Stimulated activated CD8-positive, alpha-beta memory T cell treated with anti-CD3 and anti-CD28 coated beads, Interleukin-7, amount 100 ng/mL, for 1 hour (primary cell): ENCODE data around the gene CYBRD1.

Experiments
- DNase-seq, 2 donors: peaks; one replicate each; pipeline ENCODE4 v3.0.0-alpha.2; 2020; ENCODE audit warnings: low read depth in 2 of 2

Gene CYBRD1

GRCh38 chr2:171602352-171602751 is 80.1 kb downstream of the CYBRD1 start:
- no peak for DNase-seq
